HepG2 (cell line): Measurements from ENCODE around the gene SPOP. TPM values are rescaled to one million over a fixed set of nuclear protein-coding genes. Genes with fewer than 3 reads are reported as not detected.
A peak's percentile ranks its signal among the peaks of the same experiment; 100 is the strongest.

Experiments
- ELF3 ChIP-seq: IDR thresholded peaks from 2 replicates; pipeline ENCODE4 v1.6.1; 2016; ENCODE audit warnings: missing genetic modification reagents, missing compliant biosample characterization
- GABPA ChIP-seq, 2 experiments: IDR thresholded peaks; 2 replicates each; pipeline ENCODE4 v1.6.1; 2011 to 2016; ENCODE audit warnings: low read depth in 2 of 2, low read length in 1 of 2, missing biosample characterization in 1 of 2, missing genetic modification characterization in 1 of 2
- HIC2 ChIP-seq: sonication (generic); formaldehyde crosslinking; IDR thresholded peaks from 2 replicates; pipeline ENCODE4 v1.9.0; 2022; ENCODE audit warnings: low read depth, missing genetic modification reagents
- HMG20B ChIP-seq: conservative IDR thresholded peaks from 2 replicates; pipeline ENCODE4 v1.6.1; 2016; ENCODE audit warnings: missing genetic modification reagents, missing compliant biosample characterization
- HMGXB4 ChIP-seq, 2 experiments: sonication (generic) in 1 of 2; formaldehyde crosslinking in 1 of 2; IDR thresholded peaks; 2 replicates each; pipeline versions ENCODE4 v1.4.0 to v1.6.1; 2018 to 2020; ENCODE audit warnings: missing genetic modification reagents in 2 of 2, borderline replicate concordance in 1 of 2, low read depth in 1 of 2, mild to moderate bottlenecking in 1 of 2, missing biosample characterization in 1 of 2
- HOXA7 ChIP-seq: sonication (generic); formaldehyde crosslinking; IDR thresholded peaks from 2 replicates; pipeline ENCODE4 v1.8.1; 2022; ENCODE audit warnings: mild to moderate bottlenecking, missing genetic modification reagents, moderate library complexity
- NR3C1 ChIP-seq: sonication (generic); formaldehyde crosslinking; IDR thresholded peaks from 2 replicates; pipeline ENCODE4 v1.4.0; 2020; ENCODE audit warnings: missing genetic modification reagents
- POLR2G ChIP-seq: fragments of 200-400 bp; formaldehyde crosslinking; IDR thresholded peaks from 2 replicates; pipeline ENCODE4 v1.6.1; 2018; ENCODE audit warnings: mild to moderate bottlenecking, low read depth, low read length, moderate library complexity
- TFAP4 ChIP-seq: sonication (generic); IDR thresholded peaks from 2 replicates; pipeline ENCODE4 v1.6.1; 2016; ENCODE audit warnings: low read depth, borderline replicate concordance
- TFE3 ChIP-seq: IDR thresholded peaks from 2 replicates; pipeline ENCODE4 v1.6.1; 2016
- ZBTB4 ChIP-seq: sonication (generic); formaldehyde crosslinking; IDR thresholded peaks from 2 replicates; pipeline ENCODE4 v1.4.0; 2020; ENCODE audit warnings: missing genetic modification reagents, mild to moderate bottlenecking, borderline replicate concordance
- ZBTB46 ChIP-seq: sonication (generic); formaldehyde crosslinking; IDR thresholded peaks from 2 replicates; pipeline ENCODE4 v1.4.0; 2020; ENCODE audit warnings: mild to moderate bottlenecking, missing genetic modification reagents, borderline replicate concordance
- ZBTB7B ChIP-seq: sonication (generic); formaldehyde crosslinking; IDR thresholded peaks from 2 replicates; pipeline ENCODE4 v1.4.0; 2020; ENCODE audit warnings: missing genetic modification reagents
- ZNF33B ChIP-seq: sonication (generic); formaldehyde crosslinking; IDR thresholded peaks from 2 replicates; pipeline ENCODE4 v1.5.1; 2020; ENCODE audit warnings: mild to moderate bottlenecking, missing genetic modification reagents
- ZNF367 ChIP-seq: sonication (generic); formaldehyde crosslinking; IDR thresholded peaks from 2 replicates; pipeline ENCODE4 v1.4.0; 2020; ENCODE audit warnings: missing genetic modification reagents, borderline replicate concordance
- ZNF713 ChIP-seq: sonication (generic); formaldehyde crosslinking; IDR thresholded peaks from 2 replicates; pipeline ENCODE4 v1.4.0; 2020; ENCODE audit warnings: mild to moderate bottlenecking, missing genetic modification reagents
- ZNF768 ChIP-seq: sonication (generic); formaldehyde crosslinking; IDR thresholded peaks from 2 replicates; pipeline ENCODE4 v1.4.0; 2020; ENCODE audit warnings: missing genetic modification reagents
- ZNF878 ChIP-seq: sonication (generic); formaldehyde crosslinking; IDR thresholded peaks from 2 replicates; pipeline ENCODE4 v1.8.1; 2023; ENCODE audit warnings: mild to moderate bottlenecking, missing genetic modification reagents, moderate library complexity
- polyA plus RNA-seq, 8 experiments: library from polyadenylated mRNA; depleted of rRNA in 3 of 8; stranded (reverse) in 7 of 8; unstranded in 1 of 8; fragments of >200 nt; fragmentation: Illumina TruSeq in 4 of 8; extraction: Trizol in 4 of 8; gene quantifications; 2 replicates each; pipeline versions ENCODE4 v1.2.1 to v1.2.3, GENCODE V29; 2011 to 2016; ENCODE audit warnings: low read depth in 4 of 8, missing spikeins in 1 of 8, mixed read lengths in 1 of 8; ENCODE audit not compliant: insufficient read depth in 1 of 8
- total RNA-seq, 5 experiments: library from RNA; depleted of rRNA; stranded (reverse); fragments of >200 nt; fragmentation: Illumina TruSeq; extraction: Trizol; gene quantifications; 2 replicates each; pipeline ENCODE4 v1.2.3, GENCODE V29; 2016; ENCODE audit warnings: low read depth in 1 of 5

The SPOP gene
- total and polyA plus RNA-seq, 2 of the 13 experiments (the other 11 are each of a cell fraction or from before 2014, with no cell fraction given), result 52.8 to 60.8 TPM

- TF ChIP-seq ZNF878 (CRISPR knock-in tag) (no peak), ELF3 (CRISPR knock-in tag) (peak; percentile 29; the same call in 1 of the 2 replicates), GABPA (IDR thresholded peaks at IDR 0.05; ENCODE audit: low read depth, low read length) (no peak), GABPA (CRISPR knock-in tag; IDR thresholded peaks at IDR 0.05; ENCODE audit: low read depth) (no peak), ZNF33B (CRISPR knock-in tag) (no peak), POLR2G (no peak), ZNF768 (CRISPR knock-in tag) (no peak), TFAP4 (peak; percentile 72; the same call in 1 of the 2 replicates), NR3C1 (CRISPR knock-in tag) (no peak), HIC2 (CRISPR knock-in tag) (no peak), HMGXB4 (CRISPR knock-in tag; IDR thresholded peaks at IDR 0.05; ENCODE audit: borderline replicate concordance in 1 of 2, low read depth in 1 of 2) (peak; percentile 31 to 52; a peak in 1 of 4 replicates), TFE3 (no peak), ZBTB46 (CRISPR knock-in tag) (no peak), ZNF713 (CRISPR knock-in tag) (no peak), ZBTB4 (CRISPR knock-in tag) (no peak), HMG20B (CRISPR knock-in tag) (no peak), ZNF367 (no peak), ZBTB7B (CRISPR knock-in tag) (no peak), HOXA7 (CRISPR knock-in tag) (no peak)
Measured at GRCh38 chr17:49575679-49576087, 102.2 kb downstream of the SPOP start, which contains the start of gene NXPH3 (continued).
